GM18907 (cell line): ENCODE data around the gene CDC45.

ENCODE experiments used
- ATAC-seq: cut with Tn5 transposase; IDR thresholded peaks from one replicate; pipeline ENCODE4 v1.9.1; 2021; ENCODE audit warnings: mild to moderate bottlenecking, moderate library complexity; ENCODE audit not compliant: unreplicated experiment

CDC45 gene

DNA sequence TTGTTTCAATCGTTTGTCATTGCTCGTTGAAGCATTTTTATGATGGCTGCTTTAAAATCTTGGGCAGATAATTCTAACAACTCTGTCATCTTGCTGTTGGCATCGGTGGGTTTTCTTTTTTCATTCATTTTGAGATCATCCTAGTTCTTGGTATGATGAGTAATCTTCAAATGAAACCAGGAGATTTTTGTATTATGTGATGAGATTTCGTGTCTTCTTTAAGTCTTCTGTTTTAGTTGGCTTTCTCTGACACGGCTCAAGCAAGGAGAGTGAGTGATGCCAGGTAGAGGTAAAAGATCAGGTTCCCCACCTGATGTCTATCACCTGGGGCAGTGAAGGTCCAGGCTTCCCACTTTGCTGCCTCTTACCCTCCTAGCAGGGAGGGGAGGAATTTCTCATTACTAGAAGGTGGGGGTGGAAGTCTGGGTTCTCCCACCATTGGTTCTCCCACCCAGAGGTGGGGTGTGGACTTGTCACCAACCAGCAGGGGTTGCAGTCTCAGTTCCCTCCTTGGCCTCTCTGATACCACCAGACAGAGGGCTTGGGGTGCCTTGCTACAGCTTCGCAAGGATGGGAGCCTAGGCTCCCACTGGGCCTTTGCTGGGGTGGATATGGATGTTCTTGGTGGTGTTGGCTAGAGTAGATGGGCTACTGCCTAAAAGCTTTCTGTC lies 12.9 kb downstream of the CDC45 start:
- no peak for ATAC-seq

DNA sequence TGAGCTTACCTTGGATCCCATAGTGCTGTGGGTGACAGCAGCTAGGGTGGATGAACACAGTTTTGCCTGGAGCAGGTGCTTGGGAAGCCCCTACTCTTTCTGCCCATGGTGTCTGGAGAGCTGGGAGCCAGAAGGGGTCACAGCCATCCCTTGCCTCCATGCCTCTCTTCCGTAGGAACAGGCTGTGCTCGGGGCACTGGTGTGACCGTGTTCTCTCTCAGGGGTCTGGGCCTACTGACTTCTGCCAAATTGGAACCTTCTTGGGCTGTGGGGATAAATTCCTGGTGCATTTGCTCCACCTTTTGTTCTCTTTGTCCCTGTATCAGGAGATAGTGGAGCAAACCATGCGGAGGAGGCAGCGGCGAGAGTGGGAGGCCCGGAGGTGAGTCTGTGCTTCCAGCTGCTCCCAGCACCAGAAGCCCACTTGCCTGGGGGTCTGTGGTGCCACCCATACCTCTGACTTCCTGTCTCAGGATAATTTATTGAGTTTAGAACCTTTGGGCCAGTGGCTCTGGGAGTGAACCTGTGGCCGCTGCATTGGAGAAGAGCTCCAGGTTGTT lies 14.4 kb downstream of the CDC45 start:
- ATAC-seq: no peak

DNA sequence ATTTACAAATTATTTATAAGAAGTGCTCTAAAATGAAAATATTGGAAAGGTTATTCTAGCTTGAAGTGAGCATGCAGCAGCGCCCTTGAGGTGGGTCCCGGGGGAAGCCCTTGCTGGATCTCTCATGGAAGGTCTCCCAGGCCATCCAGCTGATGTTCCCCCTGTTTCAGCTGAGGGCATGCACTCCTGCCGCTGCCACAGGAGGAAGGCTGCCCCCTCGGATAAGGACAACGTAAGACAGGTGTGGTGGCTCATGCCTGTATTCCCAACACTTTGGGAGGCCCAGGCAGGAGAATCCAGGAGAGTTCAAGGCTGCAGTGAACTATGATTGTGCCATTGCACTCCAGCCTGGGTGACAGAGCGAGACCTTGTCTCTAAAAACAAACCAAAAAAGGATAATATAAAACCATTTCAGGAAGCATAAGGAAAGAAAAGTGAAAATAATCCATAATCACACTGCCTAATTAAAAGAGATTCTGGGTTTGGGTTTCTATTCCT lies 15.0 kb downstream of the CDC45 start:
- ATAC-seq: no peak

DNA sequence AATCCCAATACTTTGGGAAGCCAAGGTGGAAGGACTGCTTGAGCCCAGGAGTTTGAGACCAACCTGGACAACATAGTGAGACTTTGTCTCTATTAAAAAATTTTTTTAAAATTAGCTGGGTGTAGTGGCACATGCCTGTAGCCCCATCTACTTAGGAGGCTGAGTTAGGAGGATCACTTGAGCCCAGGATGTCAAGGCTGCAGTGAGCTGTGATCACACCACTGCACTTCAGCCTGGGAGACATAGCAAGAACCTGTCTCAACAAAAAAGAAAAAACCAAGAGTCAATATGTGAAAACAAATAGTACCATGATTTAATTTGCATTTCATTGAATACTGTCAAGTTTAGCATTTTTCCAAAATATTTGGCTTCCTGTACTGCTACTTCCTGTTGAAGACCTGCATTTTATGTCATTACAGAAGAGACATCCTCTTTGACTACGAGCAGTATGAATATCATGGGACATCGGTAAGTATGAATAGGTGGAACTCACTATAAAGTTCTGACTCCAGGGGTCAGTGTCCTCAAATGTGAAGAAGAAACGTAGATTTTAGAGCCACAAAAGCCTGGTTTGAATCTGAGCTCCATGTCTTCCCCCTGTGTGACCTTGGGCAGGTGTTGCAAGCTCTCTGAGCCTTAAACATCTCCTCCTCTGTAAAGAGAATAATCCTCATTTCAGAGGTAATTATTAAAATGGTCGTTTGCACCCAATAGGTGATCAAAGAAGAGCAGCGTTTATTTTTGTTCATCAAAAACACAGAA lies 16.0 kb downstream of the CDC45 start:
- no peak for ATAC-seq

DNA sequence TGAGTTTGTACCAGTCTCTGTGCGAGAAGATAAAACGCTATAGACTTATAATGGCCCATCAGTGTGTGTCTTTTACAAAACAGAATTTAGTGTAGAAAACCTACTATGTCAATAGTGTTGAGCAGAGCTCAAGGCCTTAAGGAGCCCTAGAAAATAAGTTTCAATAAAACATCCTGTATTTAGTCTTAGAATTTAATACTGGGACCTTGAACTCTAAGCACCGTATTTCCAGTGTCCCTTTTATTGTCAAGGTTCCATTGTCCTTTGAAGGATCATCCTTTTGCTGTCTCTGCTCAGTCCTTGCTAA lies 16.6 kb downstream of the CDC45 start:
- no peak for ATAC-seq

DNA sequence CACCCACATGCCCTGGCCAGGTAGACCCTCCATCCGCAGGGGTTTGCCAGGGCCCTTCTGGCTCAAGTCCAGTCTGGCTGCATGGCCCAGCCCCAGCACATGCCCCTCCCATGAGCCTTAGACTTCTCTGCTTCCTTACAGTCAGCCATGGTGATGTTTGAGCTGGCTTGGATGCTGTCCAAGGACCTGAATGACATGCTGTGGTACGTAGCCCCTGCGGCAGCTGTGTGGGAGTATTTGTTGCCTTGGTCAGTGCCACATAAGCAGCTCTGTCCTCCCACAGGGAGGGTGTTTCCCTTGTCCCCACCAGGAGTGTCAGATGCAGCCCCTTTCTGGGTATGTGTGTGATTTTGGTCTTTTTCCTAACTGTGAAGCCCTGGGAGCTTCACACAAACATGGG lies 17.5 kb downstream of the CDC45 start:
- ATAC-seq: no peak

DNA sequence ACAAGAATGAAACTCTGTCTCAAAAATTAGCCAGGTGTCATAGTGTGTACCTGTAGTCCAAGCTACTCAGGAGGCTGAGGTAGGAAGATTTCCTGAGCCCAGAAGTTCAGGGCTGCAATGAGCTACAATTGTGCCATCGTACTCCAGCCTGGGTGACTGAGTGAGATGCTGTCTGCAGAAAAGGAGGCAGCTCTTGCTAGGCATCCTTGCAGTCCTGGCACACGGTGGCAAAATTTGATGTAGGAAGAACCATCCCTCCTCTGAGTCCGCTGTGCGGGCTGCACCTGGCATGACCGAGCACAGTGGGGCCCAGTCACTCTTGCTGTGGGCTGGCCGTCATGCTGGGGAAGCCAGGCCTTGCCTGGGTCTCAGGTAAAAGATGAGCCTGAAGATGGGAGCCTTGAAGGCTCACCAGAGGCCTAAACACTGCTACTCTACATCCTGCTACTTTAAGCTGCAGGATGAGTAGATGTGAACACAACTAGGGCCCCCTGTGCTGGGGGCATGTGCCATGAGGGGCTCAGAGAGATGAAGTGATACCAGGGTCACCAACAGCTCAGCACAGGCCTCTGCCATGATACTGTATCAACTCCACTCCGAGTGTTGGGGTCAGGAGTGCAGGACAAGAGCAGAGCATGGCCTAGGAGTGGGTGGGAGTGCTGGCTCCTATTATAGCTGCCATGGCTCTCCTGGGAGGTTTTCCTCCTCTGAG lies 18.6 kb downstream of the CDC45 start:
- ATAC-seq: no peak

DNA sequence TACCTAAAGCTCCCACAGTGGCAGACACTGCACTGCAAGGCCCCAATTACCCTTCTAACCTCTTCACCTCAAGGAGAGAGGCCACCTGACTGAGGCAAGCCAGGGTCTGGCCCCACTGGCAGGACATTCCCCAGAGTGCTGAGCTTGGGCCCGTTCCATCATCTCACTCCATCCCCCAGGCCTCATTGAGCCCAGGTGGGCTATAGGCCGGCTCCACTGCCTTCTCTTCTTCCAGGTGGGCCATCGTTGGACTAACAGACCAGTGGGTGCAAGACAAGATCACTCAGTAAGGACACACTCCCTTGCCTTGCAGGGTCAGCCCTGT lies 19.1 kb downstream of the CDC45 start:
- ATAC-seq: no peak

DNA sequence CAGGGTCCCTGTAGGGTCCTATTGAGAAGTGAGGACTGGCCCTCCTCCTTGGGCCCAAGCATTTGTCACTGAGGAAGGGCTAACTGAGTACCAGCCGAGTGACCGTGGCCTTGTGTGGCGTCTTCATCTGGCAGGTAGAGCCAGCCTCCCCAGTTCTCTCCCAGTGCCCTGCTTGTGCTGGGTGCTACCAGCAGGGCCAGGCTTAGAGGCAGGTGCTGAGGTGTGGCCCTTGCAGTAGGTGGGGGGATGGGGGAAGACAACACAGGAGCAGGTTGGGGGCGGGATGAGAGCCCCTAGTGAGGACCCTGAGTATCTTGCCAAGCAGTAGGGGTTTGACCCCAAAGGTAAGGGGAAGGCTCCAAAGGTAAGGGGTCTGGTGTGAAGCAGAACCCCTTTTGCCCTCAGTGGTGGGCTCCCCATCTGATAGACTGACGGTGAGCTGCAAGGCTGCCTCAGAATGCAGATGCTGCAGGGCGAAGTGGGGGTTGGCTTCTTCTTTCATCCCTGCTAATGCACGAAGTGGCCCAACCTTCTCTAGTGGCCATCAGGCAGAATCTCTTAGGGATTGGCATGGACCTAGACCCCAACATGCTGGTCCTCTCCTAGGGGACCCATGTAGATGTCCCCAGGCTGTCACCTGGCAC lies 19.6 kb downstream of the CDC45 start:
- no peak for ATAC-seq

DNA sequence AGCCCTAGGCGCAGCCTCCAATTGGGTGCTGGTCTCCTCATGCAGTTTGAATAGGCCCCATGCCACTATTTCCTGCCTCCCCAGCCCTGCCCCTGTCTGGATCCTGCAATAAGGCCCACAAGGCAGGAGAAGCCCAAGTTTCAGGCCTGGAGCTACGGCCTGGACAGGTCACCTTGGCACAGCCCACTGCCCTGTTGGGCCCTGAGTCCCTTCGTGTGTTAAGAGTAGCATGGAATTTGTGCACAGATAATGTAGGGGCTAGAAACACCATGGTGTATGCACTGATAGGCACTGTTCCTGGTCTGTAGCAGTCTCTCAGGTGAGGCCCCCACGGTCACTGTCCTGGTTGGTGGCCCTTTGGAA lies 20.1 kb downstream of the CDC45 start:
- ATAC-seq: no peak

DNA sequence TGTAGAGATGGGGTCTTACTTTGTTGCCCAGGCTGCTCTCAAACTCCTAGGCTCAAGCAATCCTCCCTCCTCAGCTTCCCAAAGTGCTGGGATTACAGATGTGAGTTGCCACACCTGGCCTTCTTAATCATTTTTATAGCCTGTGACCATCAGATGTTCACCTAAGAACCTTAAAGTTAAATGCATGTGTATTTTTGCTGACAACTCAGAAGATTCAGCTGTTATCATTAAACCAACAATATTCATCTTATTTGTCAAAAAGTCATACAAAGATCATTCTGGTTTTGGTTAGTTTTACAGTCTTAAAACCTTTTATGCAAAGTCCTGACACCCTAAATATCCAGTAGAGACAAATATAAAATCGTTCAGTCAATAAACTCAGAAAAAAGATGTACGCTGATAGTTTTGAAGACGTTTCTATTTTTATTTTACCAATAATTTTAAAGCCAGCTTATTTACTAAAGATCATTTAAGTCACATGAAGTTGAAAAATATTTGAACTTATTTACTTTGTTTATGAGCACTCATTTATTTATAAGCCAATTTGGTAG lies 22.3 kb downstream of the CDC45 start:
- ATAC-seq: no peak

DNA sequence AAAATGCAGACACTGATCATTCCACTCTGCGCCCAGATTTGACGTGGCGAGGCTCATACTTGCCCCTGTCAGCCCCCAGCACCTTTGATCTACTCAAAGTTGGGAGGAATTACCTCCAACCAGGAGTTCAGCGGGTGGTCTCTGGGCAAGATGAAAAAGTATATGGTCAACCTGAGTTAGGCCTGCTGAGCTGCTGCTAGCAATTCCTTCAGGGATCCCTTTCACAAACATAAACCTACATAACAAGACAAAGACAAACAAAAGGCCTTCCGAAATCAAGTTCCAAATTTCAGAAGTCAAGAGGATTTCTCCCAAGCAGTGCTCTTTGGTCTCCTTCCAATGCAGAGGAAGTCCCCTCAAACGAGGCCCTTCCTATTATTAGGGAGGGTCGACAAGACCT lies 23.6 kb downstream of the CDC45 start:
- ATAC-seq: no peak

DNA sequence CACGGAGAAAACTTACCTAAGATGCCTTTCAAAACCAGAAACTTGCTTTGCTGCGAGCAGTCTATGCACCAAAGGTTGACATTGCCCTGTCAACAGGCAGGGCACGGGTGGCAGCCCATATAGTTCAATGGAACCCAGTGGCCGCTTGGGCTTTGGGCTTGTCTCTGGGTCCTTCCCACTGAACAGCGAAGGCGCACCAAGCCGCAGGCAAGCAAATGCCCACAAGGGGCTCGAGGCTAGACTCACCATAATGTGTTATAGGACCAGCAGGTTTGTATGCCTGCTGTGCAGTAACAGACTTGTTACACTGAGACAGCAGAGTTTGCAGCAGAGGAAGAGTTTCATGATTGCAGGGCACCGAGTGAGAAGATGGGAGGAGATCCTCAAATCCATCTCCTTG lies 24.1 kb downstream of the CDC45 start:
- no peak for ATAC-seq

DNA sequence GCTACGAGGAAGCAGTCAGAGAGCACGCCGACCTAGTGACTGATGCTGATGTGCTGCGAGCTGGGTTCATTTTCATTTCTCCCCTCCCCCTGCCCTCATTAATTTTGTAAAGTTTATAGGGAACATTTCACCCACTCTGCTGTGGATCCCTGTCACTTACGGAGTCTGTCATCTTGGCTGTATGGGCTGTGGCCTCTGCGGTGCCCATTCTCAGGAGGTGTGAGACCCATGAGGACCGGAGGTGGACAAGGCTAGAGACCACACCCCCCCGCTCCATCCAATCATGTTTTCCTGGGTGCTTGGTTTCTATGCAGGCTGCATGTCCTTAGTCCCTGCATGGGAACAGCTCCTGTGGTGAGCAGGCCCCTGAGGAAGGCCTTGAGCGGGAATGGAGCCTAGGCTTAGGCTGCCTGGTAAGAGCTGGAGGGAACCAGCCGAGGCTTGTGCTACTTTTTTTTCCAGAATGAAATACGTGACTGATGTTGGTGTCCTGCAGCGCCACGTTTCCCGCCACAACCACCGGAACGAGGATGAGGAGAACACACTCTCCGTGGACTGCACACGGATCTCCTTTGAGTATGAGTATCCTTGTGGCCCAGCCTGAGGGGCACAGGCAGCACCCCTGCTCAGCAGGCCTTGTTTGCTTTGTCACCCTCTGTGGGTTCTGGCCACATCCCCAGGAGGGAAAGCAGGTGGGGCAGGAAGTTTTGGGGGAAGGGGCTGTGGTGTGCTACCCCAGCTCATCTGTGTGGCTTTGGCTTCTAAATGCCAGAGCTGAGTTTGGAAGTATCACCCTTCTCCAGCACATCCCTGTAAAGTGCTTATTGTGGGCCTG lies 25.4 kb downstream of the CDC45 start:
- no peak for ATAC-seq

DNA sequence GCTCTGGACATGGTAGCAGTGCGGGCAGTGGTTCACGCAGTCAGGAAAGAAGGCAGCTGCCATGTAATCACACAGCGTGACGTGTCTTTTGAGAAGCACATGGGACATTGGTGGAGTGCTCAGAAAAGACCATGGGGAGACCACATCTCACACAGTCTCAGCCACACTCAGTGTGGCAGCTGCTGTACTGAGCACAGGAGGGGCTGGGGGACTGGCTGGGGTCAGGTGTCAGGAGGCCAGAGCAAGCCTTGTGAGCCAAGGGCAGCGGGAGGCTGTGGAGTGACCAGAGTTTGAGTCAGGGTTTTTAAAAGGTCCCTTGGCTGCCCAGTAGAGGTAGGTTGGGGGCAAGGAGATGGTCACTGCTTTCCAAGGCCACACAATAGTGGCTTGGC lies 26.0 kb downstream of the CDC45 start:
- ATAC-seq: no peak

DNA sequence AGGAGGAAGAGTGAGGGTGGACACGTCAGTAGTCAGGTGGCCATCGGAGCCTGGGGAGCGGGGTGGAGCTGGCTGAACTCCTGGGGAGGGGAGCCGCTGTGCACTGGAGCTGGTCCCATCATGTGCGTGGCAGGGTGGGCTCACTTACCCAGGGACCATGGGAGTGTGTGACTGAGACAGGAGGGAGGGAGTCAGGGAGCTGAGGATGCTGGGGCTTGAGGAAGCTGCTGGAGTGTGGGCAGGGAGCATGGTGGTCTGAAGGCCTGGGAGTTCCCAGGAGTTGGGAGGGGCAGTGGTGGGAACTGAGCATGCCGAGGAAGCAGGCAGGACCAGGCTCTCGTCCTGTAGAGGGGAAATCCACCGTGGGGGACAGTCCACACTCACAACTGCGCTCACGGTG lies 26.5 kb downstream of the CDC45 start:
- no peak for ATAC-seq

DNA sequence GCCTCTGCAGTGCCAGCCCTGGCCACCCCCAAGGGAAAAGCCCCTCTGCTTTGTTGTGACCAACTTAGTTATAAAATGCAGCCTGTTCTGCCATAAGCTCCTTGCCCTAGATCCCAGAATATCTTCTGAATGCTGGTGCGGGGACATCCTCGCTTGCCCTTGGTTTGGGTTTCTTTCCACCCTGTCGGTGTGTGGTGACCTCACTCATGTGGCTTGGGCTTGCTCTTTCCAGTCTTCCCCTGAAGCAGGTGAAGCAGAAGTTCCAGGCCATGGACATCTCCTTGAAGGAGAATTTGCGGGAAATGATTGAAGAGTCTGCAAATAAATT lies 27.8 kb downstream of the CDC45 start:
- ATAC-seq: no peak

DNA sequence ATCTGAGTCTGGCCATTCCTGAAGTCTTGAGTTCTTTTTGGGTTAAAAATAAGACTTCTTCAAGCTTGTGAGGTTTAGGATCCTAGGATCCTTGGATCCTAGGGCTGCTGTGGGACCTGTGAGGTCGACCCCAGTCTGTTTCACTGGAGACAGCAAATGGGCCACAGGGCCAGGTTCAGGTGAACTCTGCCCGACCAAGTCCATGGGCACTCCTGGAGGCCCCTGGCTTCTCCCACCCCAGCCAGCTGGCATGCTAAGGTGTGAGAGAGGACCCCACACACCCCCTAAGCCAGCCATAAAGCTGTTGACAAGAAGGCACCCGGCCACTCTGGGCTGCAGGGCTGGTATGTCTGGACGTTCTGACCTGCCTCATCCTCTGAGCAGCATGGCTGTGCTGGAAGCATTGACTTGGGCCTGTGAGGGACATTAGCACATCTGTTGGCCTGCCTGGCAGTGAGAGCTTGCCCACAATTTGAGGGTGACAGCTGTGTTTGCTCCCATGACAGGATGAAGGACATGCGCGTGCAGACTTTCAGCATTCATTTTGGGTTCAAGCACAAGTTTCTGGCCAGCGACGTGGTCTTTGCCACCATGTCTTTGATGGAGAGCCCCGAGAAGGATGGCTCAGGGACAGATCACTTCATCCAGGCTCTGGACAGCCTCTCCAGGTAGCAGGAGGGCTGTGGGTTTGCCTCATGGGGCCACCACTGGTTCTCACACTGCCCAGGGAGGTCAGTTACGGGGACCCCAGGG lies 28.5 kb downstream of the CDC45 start:
- ATAC-seq: no peak

DNA sequence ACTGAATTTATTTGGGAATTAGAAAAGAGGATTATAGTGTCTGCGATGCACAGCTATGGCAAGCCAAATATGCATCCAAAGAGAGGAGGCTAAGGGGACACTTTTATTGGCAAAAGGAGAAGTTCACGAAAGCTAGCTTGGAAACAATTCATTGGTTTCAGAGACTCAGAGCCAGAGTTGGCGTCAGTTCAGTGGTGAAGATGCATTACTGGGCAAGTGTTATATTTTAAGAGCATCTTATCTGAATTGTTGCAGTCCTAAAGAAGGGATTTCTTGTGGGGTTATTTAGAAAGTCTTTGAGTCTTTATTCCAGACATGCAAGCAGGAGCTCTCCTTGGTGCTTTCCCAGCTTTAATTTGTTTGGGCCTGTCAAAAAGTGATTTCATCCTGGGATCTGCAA lies 29.5 kb downstream of the CDC45 start:
- no peak for ATAC-seq

DNA sequence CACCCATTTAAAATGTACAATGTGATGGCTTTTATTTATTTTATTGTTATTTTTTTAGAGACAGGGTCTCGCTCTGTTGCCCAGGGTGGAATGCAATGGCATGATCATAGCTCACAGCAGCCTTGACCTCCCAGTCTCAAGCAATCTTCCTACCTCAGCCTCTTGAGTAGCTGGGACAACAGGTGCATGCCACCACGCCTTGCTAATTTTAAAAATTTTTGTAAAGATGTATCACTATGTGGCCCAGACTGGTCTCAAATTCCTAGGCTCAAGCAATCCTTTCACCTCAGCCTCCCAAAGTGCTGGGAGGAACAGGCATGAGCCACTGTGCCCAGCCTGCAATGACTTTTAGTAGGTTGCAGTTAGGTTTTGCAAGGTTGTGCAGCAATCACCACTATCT lies 30.2 kb downstream of the CDC45 start:
- ATAC-seq: no peak
